Upper lobe of left lung (tissue), 4 donors: ENCODE results near the gene PLEKHA5.

Experiments
- POLR2A ChIP-seq, 4 donors: fragments of 450-650 bp; IDR thresholded peaks; one replicate each; pipeline ENCODE4 v1.5.1; 2016 to 2017; ENCODE audit warnings: antibody characterized with exemption in 4 of 4, mild to moderate bottlenecking in 2 of 4
- TF ChIP-seq, protein P1 (sequence below), 6 experiments: fragments of 450-650 bp in 4 of 6; fragments of 200-600 bp in 2 of 6; sonication (generic) in 2 of 6; IDR thresholded peaks; one replicate each; pipeline ENCODE4 v1.5.1; 2016 to 2019; ENCODE audit warnings: antibody characterized with exemption in 6 of 6

DNA sequence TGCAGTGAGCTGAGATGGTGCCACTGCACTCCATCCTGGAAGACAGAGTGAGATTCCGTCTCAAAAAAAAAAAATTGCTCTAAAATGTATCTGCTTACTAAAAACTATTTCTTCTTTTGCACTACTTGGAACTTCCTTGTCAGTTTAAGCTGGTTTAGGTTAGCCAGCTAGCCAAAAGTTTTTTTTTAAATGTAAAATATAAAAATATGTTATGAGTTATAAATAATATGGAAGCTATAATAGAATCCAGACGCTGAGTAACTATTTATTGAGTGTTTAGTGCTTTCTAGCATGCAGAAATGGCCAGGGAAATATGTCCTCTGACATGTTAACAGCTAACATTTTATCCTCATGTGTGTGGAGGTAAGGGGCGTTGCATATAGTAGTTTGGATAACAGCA is 85.6 kb downstream of the PLEKHA5 start:
- TF ChIP-seq POLR2A (IDR thresholded peaks at IDR 0.05), result no peak
- TF ChIP-seq, protein P1, sequence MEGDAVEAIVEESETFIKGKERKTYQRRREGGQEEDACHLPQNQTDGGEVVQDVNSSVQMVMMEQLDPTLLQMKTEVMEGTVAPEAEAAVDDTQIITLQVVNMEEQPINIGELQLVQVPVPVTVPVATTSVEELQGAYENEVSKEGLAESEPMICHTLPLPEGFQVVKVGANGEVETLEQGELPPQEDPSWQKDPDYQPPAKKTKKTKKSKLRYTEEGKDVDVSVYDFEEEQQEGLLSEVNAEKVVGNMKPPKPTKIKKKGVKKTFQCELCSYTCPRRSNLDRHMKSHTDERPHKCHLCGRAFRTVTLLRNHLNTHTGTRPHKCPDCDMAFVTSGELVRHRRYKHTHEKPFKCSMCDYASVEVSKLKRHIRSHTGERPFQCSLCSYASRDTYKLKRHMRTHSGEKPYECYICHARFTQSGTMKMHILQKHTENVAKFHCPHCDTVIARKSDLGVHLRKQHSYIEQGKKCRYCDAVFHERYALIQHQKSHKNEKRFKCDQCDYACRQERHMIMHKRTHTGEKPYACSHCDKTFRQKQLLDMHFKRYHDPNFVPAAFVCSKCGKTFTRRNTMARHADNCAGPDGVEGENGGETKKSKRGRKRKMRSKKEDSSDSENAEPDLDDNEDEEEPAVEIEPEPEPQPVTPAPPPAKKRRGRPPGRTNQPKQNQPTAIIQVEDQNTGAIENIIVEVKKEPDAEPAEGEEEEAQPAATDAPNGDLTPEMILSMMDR (IDR thresholded peaks at IDR 0.05), result no peak
